HL-60 (cell line): ENCODE data around the gene TM9SF3.

Experiments used
- CTCF ChIP-seq: IDR thresholded peaks from one replicate; pipeline ENCODE4 v1.5.1; 2011; ENCODE audit warnings: low read length, control low read depth, inconsistent platforms; ENCODE audit not compliant: insufficient read depth
- REST ChIP-seq: IDR thresholded peaks from 2 replicates; pipeline ENCODE4 v1.6.1; 2012; ENCODE audit warnings: low read depth; ENCODE audit not compliant: insufficient replicate concordance
- SPI1 ChIP-seq: IDR thresholded peaks from 2 replicates; pipeline ENCODE4 v1.6.1; 2012; ENCODE audit warnings: low read depth, mild to moderate bottlenecking, borderline replicate concordance

- no peak for TF ChIP-seq CTCF
- TF ChIP-seq REST = no peak
- TF ChIP-seq SPI1 = no peak
Observed at GRCh38 chr10:96509017-96509641, 77.7 kb downstream of the TM9SF3 start.
